ENCODE measurements around the gene XXYLT1. TPM values are rescaled to one million over a fixed set of nuclear protein-coding genes. Genes with fewer than 3 reads are reported as not detected.
"Not testable (repeated sequence)": the region's sequence is repeated elsewhere in the genome, so short reads cannot be mapped to it uniquely, and the experiment has no call there.

The XXYLT1 gene
- total RNA-seq, 1 donor from 2014 or later, result 42.9 TPM

DNA sequence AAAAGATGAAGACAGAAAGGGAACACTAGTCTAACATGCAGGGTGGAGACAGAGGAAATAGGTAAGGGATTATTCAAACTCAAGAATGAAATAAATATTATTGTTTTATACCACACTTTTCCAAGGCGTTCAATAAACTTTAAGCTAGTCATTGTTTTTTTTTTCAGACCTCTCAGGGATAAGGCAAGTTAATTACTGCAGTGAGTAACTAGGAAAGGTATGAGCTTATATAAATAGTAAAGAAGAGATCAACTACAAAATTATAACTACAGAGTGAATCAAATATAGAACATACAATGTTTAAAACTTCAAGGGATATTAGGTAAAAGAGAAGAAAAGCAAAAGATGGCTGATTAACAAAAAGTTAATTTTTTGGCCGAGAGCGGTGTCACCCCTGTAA is 31.5 kb upstream of the XXYLT1 start:
- H3K27ac Mint-ChIP-seq, result no peak overlapping the region
- no peaks in the 10 kb centered on the region for H3K9me3 Mint-ChIP-seq
- H3K36me3 Mint-ChIP-seq, result peaks cover 20% of the 10 kb centered on the region
- H3K4me3 Mint-ChIP-seq, result no peak overlapping the region
- no peak for DNase-seq (ENCODE audit: low spot score in 2 of 2, unreplicated experiment in 2 of 2)
- no peaks in the 10 kb centered on the region for H3K4me1 Mint-ChIP-seq
- TF ChIP-seq, protein P1, sequence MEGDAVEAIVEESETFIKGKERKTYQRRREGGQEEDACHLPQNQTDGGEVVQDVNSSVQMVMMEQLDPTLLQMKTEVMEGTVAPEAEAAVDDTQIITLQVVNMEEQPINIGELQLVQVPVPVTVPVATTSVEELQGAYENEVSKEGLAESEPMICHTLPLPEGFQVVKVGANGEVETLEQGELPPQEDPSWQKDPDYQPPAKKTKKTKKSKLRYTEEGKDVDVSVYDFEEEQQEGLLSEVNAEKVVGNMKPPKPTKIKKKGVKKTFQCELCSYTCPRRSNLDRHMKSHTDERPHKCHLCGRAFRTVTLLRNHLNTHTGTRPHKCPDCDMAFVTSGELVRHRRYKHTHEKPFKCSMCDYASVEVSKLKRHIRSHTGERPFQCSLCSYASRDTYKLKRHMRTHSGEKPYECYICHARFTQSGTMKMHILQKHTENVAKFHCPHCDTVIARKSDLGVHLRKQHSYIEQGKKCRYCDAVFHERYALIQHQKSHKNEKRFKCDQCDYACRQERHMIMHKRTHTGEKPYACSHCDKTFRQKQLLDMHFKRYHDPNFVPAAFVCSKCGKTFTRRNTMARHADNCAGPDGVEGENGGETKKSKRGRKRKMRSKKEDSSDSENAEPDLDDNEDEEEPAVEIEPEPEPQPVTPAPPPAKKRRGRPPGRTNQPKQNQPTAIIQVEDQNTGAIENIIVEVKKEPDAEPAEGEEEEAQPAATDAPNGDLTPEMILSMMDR (IDR thresholded peaks at IDR 0.05; ENCODE audit: unreplicated experiment), result no peak
- H3K27me3 Mint-ChIP-seq (ENCODE audit: low read depth), result no peaks in the 10 kb centered on the region

DNA sequence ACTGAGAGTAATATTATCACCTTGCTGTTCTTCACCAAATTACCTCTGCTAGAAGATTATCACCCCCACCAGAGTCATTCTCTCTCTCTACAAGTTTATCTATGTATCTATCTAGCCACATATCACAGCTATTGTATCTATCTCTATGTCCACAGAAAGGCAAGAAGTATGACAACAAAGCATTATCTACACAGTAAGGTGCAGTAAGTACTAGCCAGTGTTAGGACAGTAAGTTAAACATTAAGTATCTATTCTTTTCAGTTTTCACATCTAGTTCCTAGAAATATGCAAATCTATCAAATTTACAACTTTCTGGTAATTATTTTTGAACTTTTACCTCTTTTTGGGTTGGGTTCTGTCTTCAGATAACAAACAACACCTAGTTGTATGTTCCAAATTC is 26.5 kb upstream of the XXYLT1 start:
- H3K9me3 Mint-ChIP-seq, result no peaks in the 10 kb centered on the region
- no peak for DNase-seq (ENCODE audit: low spot score in 2 of 2, unreplicated experiment in 2 of 2)
- H3K27ac Mint-ChIP-seq, result no peak overlapping the region
- no peaks in the 10 kb centered on the region for H3K4me1 Mint-ChIP-seq
- H3K27me3 Mint-ChIP-seq (ENCODE audit: low read depth), result no peaks in the 10 kb centered on the region
- TF ChIP-seq, protein P1 (IDR thresholded peaks at IDR 0.05; ENCODE audit: unreplicated experiment), result no peak
- peaks cover 28% of the 10 kb centered on the region for H3K36me3 Mint-ChIP-seq
- H3K4me3 Mint-ChIP-seq, result no peak overlapping the region

DNA sequence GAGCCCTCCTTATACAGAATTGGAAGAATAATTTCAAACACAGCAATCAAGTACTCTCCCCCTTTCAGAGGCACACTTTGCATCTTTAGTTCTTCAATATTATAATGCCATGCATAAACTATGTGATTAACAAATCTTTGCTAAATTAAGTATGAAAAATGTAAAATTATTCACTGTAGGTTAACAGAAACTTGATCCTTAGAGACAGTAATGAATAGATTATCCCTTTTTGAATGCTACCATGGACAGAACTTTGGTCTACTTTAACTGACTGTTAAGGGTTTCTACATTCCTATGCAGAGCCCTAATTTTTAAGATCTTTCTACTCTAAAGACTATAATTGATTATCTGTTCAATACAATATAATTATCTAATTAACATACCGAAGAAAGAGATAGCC is 25.7 kb upstream of the XXYLT1 start:
- DNase-seq (ENCODE audit: low spot score in 2 of 2, unreplicated experiment in 2 of 2), result no peak
- TF ChIP-seq, protein P1 (IDR thresholded peaks at IDR 0.05; ENCODE audit: unreplicated experiment), result no peak
- Mint-ChIP-seq H3K27ac (no peak overlapping the region), H3K4me3 (no peak overlapping the region), H3K36me3 (peaks cover 26% of the 10 kb centered on the region), H3K4me1 (no peaks in the 10 kb centered on the region), H3K27me3 (ENCODE audit: low read depth) (no peaks in the 10 kb centered on the region), H3K9me3 (no peaks in the 10 kb centered on the region)

DNA sequence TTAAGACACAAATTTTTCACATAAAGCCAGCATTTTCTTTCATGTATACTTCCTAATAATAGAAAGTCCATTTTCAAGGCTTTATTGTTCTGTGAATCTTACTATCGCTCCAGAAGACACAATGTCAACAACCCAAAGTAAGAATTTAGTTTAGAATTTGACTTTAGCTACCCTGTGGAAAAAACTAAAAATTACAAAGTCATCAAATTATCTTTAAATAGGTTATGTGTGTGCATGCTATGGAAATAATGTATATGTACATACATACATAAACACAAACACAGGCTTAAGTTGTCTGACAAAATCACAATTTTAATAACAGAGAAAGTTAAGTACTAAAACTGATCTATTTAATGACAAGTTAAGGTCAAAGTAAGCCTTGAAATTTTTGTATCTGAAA is 20.2 kb upstream of the XXYLT1 start:
- no peak overlapping the region for H3K4me3 Mint-ChIP-seq

DNA sequence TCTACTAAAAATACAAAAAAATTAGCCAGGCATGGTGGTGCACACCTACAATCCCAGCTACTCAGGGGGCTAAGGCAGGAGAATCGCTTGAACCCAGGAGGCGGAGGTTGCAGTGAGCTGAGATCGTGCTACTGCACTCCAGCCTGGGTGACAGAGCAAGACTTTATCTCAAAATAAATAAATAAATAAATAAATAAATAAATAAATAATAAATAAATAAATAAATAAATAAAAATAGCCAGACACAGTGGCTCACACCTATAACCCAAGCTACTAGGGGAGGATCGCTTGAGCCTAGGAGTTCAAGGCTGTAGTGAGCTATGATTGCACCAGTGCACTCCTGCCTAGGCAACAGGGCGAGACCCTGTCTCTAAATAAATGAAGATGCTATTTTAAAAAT is 19.7 kb upstream of the XXYLT1 start:
- H3K27me3 Mint-ChIP-seq (ENCODE audit: low read depth); H3K4me1 Mint-ChIP-seq; DNase-seq (ENCODE audit: low spot score in 2 of 2, unreplicated experiment in 2 of 2); H3K9me3 Mint-ChIP-seq; H3K4me3 Mint-ChIP-seq; H3K27ac Mint-ChIP-seq: not testable (repeated sequence)
- peaks cover 25% of the 10 kb centered on the region for H3K36me3 Mint-ChIP-seq

More for the DNA sequence above, 20.2 kb upstream of the XXYLT1 start:
- no peak for DNase-seq (ENCODE audit: low spot score in 2 of 2, unreplicated experiment in 2 of 2)
- TF ChIP-seq, protein P1 (IDR thresholded peaks at IDR 0.05; ENCODE audit: unreplicated experiment), result no peak
- Mint-ChIP-seq H3K27me3 (ENCODE audit: low read depth) (no peaks in the 10 kb centered on the region), H3K9me3 (no peaks in the 10 kb centered on the region), H3K4me1 (peaks cover 7% of the 10 kb centered on the region), H3K27ac (no peak overlapping the region), H3K36me3 (peaks cover 25% of the 10 kb centered on the region)

DNA sequence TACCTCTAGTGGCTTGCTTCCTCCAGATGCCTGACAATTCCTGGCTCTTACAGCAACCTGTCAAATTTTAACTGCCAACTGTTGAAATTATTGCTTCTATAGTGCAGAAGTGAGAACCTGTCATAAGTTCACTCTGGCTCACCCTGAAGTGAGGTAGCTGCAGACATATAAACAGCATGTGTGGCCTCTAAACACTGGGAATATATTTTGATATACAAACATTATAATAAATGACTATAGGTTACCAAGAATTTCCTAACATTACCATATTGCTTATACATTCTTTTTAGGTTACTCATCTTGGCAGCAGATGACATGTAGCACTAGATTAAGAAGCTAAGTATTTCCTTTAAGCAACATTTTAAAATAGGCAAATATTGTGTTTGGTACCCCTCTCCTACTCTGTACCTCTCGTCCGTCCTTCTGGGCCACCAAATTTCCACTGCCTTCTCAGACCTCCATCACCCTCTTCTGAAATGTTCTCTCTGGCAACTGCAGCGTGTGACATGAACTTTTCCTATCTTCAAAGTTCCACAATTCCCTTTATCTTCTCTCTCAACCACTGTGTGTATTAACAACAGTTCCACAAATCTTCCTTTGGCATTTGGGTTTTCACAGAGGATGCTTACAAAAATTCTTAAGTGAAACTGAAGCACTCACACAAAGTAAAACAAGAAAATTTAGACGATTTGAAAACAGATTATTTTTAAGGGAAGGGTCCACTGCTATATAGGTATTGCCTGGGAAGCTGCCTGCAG is 15.3 kb upstream of the XXYLT1 start:
- no peaks in the 10 kb centered on the region for H3K27me3 Mint-ChIP-seq (ENCODE audit: low read depth)

More for the DNA sequence above, 15.3 kb upstream of the XXYLT1 start:
- Mint-ChIP-seq H3K36me3 (peaks cover 14% of the 10 kb centered on the region), H3K9me3 (no peaks in the 10 kb centered on the region), H3K4me3 (no peak overlapping the region), H3K4me1 (peaks cover 17% of the 10 kb centered on the region), H3K27ac (peak overlapping the region; percentile 40)
- TF ChIP-seq, protein P1 (IDR thresholded peaks at IDR 0.05; ENCODE audit: unreplicated experiment), result no peak
- no peak for DNase-seq (ENCODE audit: low spot score in 2 of 2, unreplicated experiment in 2 of 2)
